ENCODE measurements around the gene VPS35L.

Gene VPS35L

GRCh38 chr16:19705146-19705501 is 149.6 kb downstream of the VPS35L start:
- no peak overlapping the region for H3K4me3 ChIP-seq (ENCODE audit: low read length)
- TF ChIP-seq CTCF (conservative IDR thresholded peaks at IDR 0.05; ENCODE audit: low read depth, low read length) = no peak
- DNase-seq (ENCODE audit: low read depth) = no peak

DNA sequence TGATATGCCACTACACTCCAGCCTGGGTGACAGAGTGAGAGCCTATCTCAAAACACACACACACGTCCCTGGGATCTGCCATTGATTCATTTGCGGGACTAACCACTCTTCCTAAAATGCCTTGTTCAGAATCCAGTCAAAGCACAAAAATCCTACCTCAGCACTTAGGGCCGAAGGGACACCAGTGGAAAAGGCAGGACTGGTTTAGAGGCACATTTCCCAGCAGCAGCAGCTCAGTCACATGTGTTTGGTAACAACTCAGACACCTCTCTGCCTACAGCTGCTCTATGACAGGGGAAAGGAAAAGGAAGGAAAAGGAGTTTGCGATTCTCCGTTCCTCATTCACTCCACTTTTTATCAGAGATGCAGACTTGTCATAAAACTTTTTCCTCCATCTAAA is 150.3 kb downstream of the VPS35L start:
- no peak for TF ChIP-seq CTCF (conservative IDR thresholded peaks at IDR 0.05; ENCODE audit: low read depth, low read length)
- no peak overlapping the region for H3K4me3 ChIP-seq (ENCODE audit: low read length)
- DNase-seq (ENCODE audit: low read depth) = no peak

- DNase-seq (ENCODE audit: low read depth) = no peak
- TF ChIP-seq CTCF (conservative IDR thresholded peaks at IDR 0.05; ENCODE audit: low read depth, low read length) = no peak
- H3K4me3 ChIP-seq (ENCODE audit: low read length) = no peak overlapping the region
These were observed 151.3 kb downstream of the VPS35L start for GRCh38 chr16:19706846-19707245.

- no peak overlapping the region for H3K4me3 ChIP-seq (ENCODE audit: low read length)
- TF ChIP-seq CTCF (conservative IDR thresholded peaks at IDR 0.05; ENCODE audit: low read depth, low read length) = no peak
- DNase-seq (ENCODE audit: low read depth) = no peak
These were observed 152.2 kb downstream of the VPS35L start for GRCh38 chr16:19707569-19708295.

GRCh38 chr16:19708296-19709205 is 153.0 kb downstream of the VPS35L start:
- H3K4me3 ChIP-seq (ENCODE audit: low read length) = no peak overlapping the region
- no peak for TF ChIP-seq CTCF (conservative IDR thresholded peaks at IDR 0.05; ENCODE audit: low read depth, low read length)
- no peak for DNase-seq (ENCODE audit: low read depth)

- no peak for TF ChIP-seq CTCF (conservative IDR thresholded peaks at IDR 0.05; ENCODE audit: low read depth, low read length)
- H3K4me3 ChIP-seq (ENCODE audit: low read length) = no peak overlapping the region
- no peak for DNase-seq (ENCODE audit: low read depth)
These were observed 154.1 kb downstream of the VPS35L start for GRCh38 chr16:19709381-19710136.
